Superior temporal gyrus (tissue), 1 donor: Measurements from ENCODE around the gene CBFA2T3.

Source experiments
- DNase-seq: peaks from one replicate; pipeline ENCODE4 v3.0.0-alpha.2; 2016; ENCODE audit errors: extremely low spot score

Gene CBFA2T3

DNA sequence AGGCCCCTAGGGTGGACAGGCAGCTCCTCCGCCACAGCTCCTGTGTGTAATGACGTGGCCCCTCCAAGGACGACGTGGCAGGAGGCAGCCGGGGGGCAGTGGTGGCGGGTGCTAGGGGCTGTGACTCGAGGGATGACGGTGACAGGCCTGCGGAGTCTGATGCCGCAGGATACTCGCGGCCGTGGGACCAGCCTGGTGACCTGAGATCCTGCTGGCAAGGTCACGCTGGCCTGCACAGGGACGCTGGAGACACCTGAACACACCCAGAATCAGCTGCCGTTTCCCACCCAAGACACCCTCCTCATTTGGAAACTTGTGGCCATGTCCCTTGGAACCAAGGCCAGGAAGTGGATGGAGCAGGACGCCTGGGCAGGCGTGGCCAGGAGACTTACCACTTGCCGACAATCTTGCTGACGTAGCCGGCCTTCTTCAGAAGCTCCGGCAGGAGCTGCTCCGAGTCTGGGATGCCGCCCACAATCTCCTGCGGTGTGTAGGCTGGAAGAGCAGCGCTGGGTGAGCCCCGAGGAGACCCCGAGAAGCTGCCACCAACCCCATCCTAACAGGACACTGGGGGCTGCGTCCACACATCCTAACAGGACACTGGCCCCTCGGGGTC, 136.3 kb downstream of the CBFA2T3 start:
- DNase-seq, result no peak

DNA sequence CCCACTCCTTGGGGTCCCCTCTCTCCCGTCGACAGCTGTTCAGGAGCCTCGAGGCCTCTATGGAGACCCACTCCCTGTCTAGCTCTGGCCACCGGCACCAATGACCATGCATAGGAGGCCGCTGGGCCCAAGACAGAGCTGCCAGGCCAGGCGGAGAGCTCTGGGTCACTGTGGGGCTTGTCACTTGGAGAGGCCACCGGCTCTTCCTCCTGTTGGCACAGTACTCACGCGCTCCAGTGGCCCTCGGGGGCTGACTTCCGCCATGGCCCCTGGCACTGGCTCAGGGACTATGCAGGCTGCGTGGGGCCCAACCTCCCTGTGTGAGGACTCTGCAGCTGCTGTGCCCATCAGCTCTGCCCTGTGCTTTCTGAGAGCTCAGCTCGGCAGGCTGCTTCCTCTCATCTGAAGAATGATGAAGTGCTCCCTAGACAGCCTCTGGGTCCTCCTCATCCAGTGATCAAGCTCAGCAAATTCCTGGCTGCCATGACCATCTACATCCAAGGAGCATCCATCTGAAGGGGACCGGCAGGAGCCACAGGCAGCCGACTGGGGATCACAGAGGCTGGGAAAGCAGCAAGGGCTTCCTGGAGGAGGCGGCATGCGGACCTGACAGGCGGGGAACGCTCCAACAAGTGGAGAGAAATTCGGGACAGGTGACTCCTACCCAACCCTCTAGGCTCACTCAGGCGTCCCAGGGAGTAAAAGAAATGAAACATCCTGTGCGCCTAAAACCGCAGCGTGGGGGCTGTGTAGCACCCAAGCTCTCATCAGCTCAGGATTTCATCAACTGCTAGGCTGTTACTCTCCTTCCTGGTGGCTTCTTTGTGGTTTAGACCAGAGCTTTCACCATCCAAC, 137.0 kb downstream of the CBFA2T3 start:
- no peak for DNase-seq

DNA sequence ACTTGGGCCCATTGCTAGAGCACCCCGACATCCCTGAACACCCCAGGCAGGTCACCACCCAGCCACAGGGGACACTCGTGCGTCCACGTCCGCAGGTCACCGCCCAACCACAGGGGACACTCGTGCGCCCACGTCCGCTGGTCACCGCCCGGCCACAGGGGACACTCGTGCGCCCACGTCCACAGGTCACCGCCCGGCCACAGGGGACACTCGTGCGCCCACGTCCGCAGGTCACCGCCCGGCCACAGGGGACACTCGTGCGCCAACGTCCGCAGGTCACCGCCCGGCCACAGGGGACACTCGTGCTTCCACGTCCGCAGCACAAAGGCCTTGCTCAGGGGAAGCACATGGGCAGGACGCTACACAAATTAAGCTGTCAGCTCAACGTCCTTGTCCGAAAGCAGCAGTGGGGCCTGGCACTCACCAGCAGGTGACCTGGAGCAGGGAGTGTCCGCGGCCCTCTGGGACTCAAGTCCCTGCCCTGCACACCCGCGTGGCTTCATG, 137.9 kb downstream of the CBFA2T3 start:
- no peak for DNase-seq

DNA sequence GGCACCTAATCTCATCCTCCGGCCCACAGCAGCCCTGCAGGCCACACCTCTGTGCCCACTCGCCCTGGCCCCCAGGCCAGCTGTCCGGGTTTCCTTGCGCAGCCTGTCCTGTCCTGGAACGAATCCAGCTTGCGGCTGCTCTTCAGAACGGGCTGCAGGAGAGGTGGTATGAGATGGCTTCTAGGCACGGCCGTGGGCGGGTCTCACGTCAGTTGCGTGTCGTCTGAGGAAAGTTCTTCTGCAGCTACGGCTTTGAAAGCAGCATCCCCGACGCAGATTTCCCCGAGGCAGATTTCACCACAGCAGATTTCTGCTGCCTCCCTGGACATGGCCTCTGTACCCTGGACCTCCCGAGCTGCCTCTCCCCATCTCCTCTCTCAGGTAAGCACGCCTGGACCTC, 138.4 kb downstream of the CBFA2T3 start:
- DNase-seq, result no peak

DNA sequence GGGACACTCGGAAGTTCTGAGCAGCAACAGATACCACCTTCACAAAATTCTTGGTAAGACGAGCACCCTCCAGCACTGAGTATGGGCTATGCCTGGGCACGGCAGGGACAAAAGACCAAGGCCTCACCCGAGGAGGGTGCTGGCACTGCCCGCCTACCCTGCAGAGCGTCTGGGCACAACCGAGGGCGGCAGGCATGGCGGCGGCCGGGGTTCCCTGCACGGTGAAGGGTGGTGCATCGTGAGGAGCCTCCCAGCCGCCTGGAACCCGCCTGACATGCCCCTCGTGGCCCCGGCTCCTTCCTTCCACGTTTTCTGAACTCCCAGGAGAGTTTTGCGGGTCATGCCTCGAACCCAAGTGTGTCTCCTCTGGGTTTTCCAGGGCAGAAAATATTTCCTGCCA, 139.2 kb downstream of the CBFA2T3 start:
- no peak for DNase-seq

DNA sequence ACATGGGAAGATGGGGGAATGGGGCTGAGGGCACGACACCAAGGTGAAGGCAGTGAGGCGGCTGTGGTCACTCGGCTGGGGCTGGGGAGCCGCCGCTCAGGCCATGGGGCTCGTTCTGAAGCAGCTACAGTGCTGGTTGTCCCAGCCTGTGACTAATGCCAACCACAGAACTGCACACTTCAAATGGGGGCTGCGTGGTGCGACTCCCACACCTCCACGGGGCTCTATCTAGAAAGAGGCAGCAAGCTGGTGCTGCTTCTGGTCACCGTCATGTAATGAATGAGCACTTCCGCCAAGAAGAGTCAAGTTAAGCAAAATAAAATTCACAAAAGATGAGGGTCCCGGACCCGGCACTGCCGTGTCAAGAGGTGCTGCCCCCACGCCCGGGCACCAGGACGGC, 140.2 kb downstream of the CBFA2T3 start:
- no peak for DNase-seq

DNA sequence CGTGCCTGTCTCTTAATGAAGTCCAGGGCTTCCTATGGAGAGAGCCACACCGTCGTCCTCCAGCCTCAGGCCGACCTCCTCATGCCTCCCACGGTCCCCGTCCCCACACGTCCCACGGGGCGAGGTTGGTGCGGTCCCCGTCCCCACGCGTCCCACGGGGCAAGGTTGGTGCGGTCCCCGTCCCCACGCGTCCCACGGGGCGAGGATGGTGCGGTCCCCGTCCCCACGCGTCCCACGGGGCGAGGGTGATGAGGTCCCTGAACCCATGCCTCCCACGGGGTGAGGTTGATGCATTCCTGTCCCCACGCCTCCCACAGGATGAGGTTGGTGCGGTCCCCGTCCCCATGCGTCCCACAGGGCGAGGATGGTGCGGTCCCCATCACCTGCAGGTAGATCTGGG, 141.2 kb downstream of the CBFA2T3 start:
- DNase-seq, result no peak

DNA sequence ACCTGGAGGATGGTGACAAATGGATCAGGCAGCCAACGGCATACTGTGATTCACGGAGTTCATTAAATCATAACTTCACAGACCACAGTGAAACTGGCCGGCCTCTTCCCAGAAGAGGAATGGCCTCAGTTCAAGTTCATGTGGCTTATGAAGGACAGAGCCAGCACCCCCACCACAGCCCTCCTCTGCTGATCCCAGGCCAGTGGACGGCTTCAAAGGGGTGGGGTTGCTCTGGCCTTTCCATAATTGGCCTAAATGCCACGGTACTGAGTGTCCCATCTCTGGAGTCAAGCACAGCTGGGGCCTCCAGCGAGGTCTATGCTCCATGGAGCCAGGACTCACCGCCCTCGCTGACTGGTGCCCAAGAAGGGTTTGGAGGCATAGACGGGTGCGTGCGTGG, 141.6 kb downstream of the CBFA2T3 start:
- no peak for DNase-seq

DNA sequence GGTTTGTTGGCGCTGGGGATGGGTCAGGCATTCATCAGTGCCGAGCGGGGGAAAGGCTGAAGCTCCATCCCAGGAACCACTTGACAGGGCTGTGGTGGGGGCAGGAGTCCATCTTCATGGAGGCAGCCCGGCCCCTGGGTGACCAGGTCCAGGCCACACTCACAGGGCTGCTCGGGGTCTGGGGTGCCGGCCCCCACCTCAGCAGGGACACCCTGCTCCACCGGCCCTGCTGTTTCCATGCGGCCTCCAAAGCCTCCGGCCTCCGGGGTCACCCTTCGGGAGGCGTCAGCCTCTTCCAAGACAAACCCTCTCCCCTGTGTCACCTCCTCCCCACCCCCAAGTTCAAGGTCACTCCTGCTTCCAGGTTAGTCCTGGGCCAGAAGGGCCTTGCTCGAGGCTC, 142.3 kb downstream of the CBFA2T3 start:
- no peak for DNase-seq

DNA sequence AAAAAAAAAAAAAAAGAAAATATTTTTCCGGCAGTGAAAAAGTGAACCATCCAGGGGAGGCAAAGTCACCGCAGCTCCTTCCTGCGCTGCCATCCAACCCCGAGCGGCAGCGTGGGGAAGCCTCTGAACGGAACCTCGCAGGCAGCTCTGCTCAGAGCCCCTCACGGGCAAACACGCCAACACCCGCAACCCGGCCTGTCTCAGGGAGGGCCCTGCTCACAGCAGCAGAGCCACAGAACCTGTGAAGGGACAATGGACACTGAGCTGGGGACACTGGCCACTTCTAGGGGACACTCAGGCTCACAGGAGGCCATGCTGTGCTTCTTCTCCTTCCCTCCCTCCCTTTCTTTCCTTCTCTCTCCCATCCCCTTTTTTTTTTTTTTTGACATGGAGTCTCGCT, 143.9 kb downstream of the CBFA2T3 start:
- DNase-seq, result no peak

DNA sequence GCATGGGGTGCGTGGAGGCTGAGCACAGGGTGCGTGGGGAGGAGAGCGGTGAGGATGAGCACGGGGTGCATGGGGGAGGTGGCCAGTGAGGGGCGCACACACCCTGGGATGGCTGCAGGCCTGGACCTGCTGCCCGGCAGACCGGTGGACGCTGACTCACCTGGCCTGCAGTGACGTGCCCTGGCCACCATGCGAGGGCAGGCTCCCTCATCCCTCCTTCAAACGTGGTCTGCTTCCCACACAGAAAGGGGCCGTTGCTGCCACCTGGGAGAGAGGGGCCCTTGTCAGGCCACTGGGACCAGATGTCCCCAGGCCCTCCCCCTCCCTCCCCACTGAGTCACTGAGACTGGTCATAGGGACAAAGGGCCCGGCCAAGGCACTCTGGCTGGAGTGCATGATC, 145.2 kb downstream of the CBFA2T3 start:
- no peak for DNase-seq

DNA sequence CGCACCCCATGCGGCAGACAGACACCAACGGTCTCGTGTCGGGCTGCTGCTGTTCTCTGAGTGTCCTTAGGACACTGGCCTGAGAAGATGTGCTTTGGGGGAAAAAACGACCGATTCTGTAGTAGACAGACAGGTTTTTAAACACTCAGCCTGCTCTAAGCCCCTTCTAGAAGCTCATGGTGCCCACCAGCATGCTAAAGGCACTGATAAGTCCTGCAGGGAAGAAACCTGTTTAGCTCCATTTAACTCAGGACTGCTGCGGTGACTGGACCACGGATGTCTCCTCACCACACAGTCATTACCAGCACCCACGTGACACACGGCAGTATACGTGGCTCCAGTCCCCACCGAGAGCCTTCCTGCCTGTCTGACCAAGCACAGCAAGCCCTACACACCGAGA, 146.2 kb downstream of the CBFA2T3 start:
- DNase-seq, result no peak

DNA sequence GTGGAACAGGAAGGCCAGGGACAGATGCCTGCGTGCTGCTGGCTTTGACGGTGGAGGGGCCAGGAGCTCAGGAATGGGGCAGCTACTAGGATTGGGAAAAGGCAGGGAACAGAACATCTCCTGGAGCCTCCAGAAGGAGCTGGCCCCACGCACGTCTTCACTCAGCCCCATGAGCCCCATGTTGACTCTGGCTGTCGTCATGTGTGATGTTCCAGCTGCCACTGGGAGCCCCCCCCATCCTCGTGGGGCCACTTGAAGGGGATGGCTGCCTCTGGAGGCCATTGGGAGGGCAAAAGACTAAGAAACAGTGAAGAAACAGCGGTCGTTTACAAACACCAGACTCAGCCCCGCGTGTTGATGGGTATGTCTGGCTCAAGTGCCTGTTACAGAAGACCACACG, 146.7 kb downstream of the CBFA2T3 start:
- DNase-seq, result no peak

DNA sequence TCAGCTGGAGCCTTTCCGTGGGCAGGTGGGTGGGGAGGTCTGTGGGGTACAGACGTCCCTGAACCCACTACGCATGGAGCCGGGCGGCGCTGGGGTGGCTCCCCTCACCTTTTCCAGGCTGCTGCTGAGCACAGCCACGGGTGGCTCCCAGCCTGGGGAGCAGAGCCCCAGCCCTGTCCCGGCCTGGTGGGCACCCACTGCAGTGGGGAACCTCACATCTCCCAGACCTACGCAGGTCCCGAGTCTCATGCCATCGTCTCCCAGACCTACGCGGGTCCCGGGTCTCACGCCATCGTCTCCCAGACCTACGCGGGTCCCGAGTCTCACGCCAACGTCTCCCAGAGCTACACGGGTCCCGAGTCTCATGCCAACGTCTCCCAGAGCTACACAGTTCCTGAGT, 148.3 kb downstream of the CBFA2T3 start:
- no peak for DNase-seq

DNA sequence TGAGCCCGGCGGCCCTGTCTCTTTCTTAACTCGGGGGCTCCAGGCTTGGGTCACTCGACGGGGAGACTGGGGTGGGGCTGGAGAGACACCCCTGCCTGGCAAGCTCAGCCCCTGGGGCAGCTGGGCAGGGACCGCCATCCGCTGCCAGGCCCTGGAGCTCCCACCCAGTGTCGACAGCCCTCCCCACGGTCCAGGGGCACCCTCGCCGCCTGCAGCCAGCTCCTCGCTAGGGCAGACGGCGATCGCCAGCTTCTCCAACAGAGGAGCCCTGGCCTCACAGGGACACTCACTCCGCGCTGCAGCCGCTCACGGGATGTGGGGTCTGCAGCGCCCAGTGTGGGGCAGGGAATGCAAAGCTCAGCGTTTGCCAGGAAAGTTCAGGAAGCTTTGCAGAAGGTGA, 149.3 kb downstream of the CBFA2T3 start:
- DNase-seq, result no peak

DNA sequence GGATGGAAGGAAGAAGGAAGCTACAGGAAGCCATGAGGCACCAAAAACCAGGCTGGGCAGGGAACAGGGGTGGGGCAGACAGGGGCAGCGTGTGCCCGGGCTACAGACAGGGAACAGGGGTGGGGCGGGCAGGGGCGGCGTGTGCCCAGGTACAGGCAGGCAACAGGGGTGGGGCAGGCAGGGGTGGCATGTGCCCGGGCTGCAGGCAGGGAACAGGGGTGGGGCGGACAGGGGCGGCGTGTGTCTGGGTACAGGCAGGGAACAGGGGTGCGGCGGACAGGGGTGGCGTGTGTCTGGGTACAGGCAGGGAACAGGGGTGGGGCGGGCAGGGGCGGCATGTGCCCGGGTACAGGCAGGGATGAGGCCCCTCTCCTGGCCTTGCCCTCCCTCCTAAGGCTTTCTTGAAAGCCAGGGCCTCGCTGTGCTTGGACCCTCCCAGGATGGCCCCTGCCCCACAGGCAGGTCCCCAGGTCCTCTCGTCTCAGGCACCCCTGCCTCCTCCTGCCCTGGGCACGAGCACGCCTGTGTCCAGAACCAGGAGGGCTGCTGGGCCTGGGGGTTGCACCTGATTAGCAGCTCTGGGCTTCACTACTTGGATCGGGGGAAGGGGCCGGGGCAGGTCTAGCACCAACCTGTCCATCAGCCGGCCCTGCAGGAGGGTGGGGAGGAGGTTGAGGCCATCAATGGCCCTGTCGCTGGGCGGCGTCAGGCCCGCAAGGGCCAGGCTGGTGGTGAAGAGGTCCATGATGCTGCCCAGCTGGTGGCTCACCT, 150.8 kb downstream of the CBFA2T3 start:
- DNase-seq, result no peak

DNA sequence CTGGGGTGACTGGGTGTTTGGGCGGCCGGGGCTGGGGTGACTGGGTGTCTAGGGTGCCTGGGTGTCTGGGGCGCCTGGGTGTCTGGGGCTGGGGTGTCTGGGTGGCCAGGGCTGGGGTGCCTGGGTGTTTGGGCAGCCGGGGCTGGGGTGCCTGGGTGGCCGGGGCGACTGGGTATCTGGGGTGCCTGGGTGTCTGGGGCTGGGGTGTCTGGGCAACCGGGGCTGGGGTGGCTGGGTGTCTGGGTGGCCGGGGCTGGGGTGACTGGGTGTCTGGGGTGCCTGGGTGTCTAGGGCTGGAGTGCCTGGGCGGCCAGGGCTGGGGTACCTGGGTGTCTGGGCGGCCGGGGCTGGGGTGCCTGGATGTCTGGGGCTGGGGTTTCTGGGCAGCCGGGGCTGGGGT, 151.9 kb downstream of the CBFA2T3 start:
- no peak for DNase-seq
